Stromal cell of bone marrow (primary cell): Measurements from ENCODE around the gene CPB2.
A peak's percentile ranks its signal among the peaks of the same experiment; 100 is the strongest.

Source experiments
- DNase-seq: peaks from one replicate; pipeline ENCODE4 v3.0.0-alpha.2; 2012; ENCODE audit warnings: low read depth

Gene CPB2

GRCh38 chr13:46097015-46097414 is 7.8 kb downstream of the CPB2 start:
- no peak for DNase-seq

GRCh38 chr13:46094478-46094877 is 10.4 kb downstream of the CPB2 start:
- DNase-seq: no peak

- no peak for DNase-seq
These were observed 15.8 kb downstream of the CPB2 start for GRCh38 chr13:46088821-46089562.

GRCh38 chr13:46087481-46087880 is 17.4 kb downstream of the CPB2 start:
- no peak for DNase-seq

- no peak for DNase-seq
These were observed 17.8 kb downstream of the CPB2 start for GRCh38 chr13:46086985-46087384.

- DNase-seq: no peak
These were observed 18.4 kb downstream of the CPB2 start for GRCh38 chr13:46086421-46086922.

- no peak for DNase-seq
These were observed 19.1 kb downstream of the CPB2 start for GRCh38 chr13:46085737-46086136.

- DNase-seq: no peak
These were observed 22.5 kb downstream of the CPB2 start for GRCh38 chr13:46082324-46082723.

GRCh38 chr13:46079770-46080169 is 25.1 kb downstream of the CPB2 start:
- DNase-seq: no peak

- no peak for DNase-seq
These were observed 27.6 kb downstream of the CPB2 start for GRCh38 chr13:46077265-46077664.

- no peak for DNase-seq
These were observed 28.0 kb downstream of the CPB2 start for GRCh38 chr13:46076827-46077226.

GRCh38 chr13:46075811-46076210 is 29.0 kb downstream of the CPB2 start:
- no peak for DNase-seq

- peak; percentile 2 for DNase-seq
These were observed 33.1 kb downstream of the CPB2 start for GRCh38 chr13:46071590-46072249.

GRCh38 chr13:46063292-46063691 is 41.5 kb downstream of the CPB2 start:
- no peak for DNase-seq

- DNase-seq: peak; percentile 52
These were observed 42.6 kb downstream of the CPB2 start for GRCh38 chr13:46062185-46062584.

GRCh38 chr13:46059405-46059804 is 45.4 kb downstream of the CPB2 start:
- DNase-seq: no peak

- no peak for DNase-seq
These were observed 46.6 kb downstream of the CPB2 start for GRCh38 chr13:46058268-46058667.

- DNase-seq: no peak
These were observed 47.4 kb downstream of the CPB2 start for GRCh38 chr13:46057256-46058015.

GRCh38 chr13:46053162-46054012 is 51.4 kb downstream of the CPB2 start:
- DNase-seq: no peak

GRCh38 chr13:46052319-46053161 is 52.3 kb downstream of the CPB2 start, which contains the start of gene ZC3H13:
Gene ZC3H13 (minus strand): TSS chr13:46052746. CDS start chr13:46045507, 7,239 bp downstream.
- peak; percentile 94 for DNase-seq

- DNase-seq: no peak
These were observed 52.9 kb downstream of the CPB2 start for GRCh38 chr13:46051968-46052318.
